ENCODE data around the gene THSD4.

THSD4 gene

DNA sequence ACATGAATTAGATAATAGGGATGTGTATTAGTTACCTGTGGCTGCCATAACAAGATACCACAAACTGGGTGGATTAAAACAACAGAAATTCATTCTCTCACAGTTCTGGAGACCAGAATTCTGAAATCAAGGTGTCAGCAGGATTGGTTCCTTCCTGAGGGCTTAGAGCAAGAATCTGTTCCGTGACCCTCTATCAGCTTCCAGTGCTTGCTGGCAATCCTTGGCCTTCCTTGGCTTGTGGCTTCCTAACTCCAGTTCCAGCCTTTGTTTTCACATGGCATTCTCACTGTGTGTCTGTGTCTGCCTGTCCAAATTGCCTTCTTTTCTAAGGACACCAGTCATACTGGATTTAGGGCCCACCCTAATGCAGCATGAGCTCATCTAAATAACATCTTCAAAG is 600.6 kb downstream of the THSD4 start:
- Histone ChIP-seq H3K4me2 (ENCODE audit: low read length) (no peak overlapping the region), H2AFZ (ENCODE audit: low read length) (no peak overlapping the region), H3K9ac (ENCODE audit: low read length) (no peak overlapping the region), H4K20me1 (ENCODE audit: insufficient read depth, low read length) (no peaks in the 10 kb centered on the region), H3K27me3 (ENCODE audit: insufficient read depth, low read length) (no peaks in the 10 kb centered on the region), H3K4me3 (ENCODE audit: low read depth, low read length, poor library complexity, severe bottlenecking) (no peak overlapping the region), H3K79me2 (ENCODE audit: insufficient read depth, low read length) (no peaks in the 10 kb centered on the region), H3K36me3 (ENCODE audit: insufficient read depth, low read length) (no peaks in the 10 kb centered on the region), H3K9me2 (ENCODE audit: low read depth, low read length) (no peaks in the 10 kb centered on the region), H3F3A (ENCODE audit: insufficient read depth, low read length) (no peaks in the 10 kb centered on the region), H3K27ac (ENCODE audit: low read depth, low read length, poor library complexity, severe bottlenecking) (no peak overlapping the region), H3K9me3 (ENCODE audit: low read length) (no peaks in the 10 kb centered on the region), H3K4me1 (ENCODE audit: insufficient read depth, low read length, severe bottlenecking) (no peaks in the 10 kb centered on the region)
- TF ChIP-seq EZH2 (IDR thresholded peaks at IDR 0.05; ENCODE audit: borderline replicate concordance, low read length) (no peak), CTCF (IDR thresholded peaks at IDR 0.05; ENCODE audit: low read length) (no peak)

DNA sequence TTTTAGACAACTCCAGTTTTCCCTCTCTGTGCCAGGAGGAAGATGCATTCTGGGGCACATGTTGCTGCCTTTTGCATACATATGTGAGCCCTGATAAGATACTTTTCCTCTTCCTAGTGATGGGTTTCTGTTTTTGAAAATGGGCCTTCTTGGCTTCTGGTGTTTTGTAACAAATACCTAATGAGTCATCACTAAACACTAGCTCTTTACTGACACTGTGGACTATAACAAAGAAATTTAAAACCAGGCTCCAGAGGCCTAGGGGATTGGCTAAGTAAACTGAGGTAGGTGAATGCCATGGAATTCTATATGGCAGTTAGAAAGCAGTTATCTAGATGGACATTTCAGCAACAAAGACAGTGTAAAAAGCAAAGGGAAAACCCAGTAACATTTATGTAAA is 601.7 kb downstream of the THSD4 start:
- no peak overlapping the region for H3K27ac ChIP-seq (ENCODE audit: low read depth, low read length, poor library complexity, severe bottlenecking)
- no peak overlapping the region for H3K4me2 ChIP-seq (ENCODE audit: low read length)
- H3K4me3 ChIP-seq (ENCODE audit: low read depth, low read length, poor library complexity, severe bottlenecking), result no peak overlapping the region
- H2AFZ ChIP-seq (ENCODE audit: low read length), result no peak overlapping the region
- TF ChIP-seq CTCF (IDR thresholded peaks at IDR 0.05; ENCODE audit: low read length) (no peak), EZH2 (IDR thresholded peaks at IDR 0.05; ENCODE audit: borderline replicate concordance, low read length) (no peak)
- H3K79me2 ChIP-seq (ENCODE audit: insufficient read depth, low read length), result no peaks in the 10 kb centered on the region
- no peaks in the 10 kb centered on the region for H3K27me3 ChIP-seq (ENCODE audit: insufficient read depth, low read length)
- no peaks in the 10 kb centered on the region for H3K4me1 ChIP-seq (ENCODE audit: insufficient read depth, low read length, severe bottlenecking)
- no peaks in the 10 kb centered on the region for H3F3A ChIP-seq (ENCODE audit: insufficient read depth, low read length)
- H3K9me3 ChIP-seq (ENCODE audit: low read length), result no peaks in the 10 kb centered on the region
- H4K20me1 ChIP-seq (ENCODE audit: insufficient read depth, low read length), result no peaks in the 10 kb centered on the region
- no peaks in the 10 kb centered on the region for H3K36me3 ChIP-seq (ENCODE audit: insufficient read depth, low read length)
- H3K9me2 ChIP-seq (ENCODE audit: low read depth, low read length), result no peaks in the 10 kb centered on the region
- H3K9ac ChIP-seq (ENCODE audit: low read length), result no peak overlapping the region

GRCh38 chr15:71718116-71718910 is 603.0 kb downstream of the THSD4 start:
- Histone ChIP-seq H3K4me1 (ENCODE audit: insufficient read depth, low read length, severe bottlenecking) (no peaks in the 10 kb centered on the region), H3K9me3 (ENCODE audit: low read length) (no peaks in the 10 kb centered on the region), H3K4me3 (ENCODE audit: low read depth, low read length, poor library complexity, severe bottlenecking) (no peak overlapping the region), H3K27ac (ENCODE audit: low read depth, low read length, poor library complexity, severe bottlenecking) (no peak overlapping the region), H3K9ac (ENCODE audit: low read length) (no peak overlapping the region), H3F3A (ENCODE audit: insufficient read depth, low read length) (no peaks in the 10 kb centered on the region), H3K4me2 (ENCODE audit: low read length) (no peak overlapping the region), H2AFZ (ENCODE audit: low read length) (no peak overlapping the region), H3K79me2 (ENCODE audit: insufficient read depth, low read length) (no peaks in the 10 kb centered on the region), H4K20me1 (ENCODE audit: insufficient read depth, low read length) (no peaks in the 10 kb centered on the region), H3K36me3 (ENCODE audit: insufficient read depth, low read length) (no peaks in the 10 kb centered on the region), H3K9me2 (ENCODE audit: low read depth, low read length) (no peaks in the 10 kb centered on the region), H3K27me3 (ENCODE audit: insufficient read depth, low read length) (no peaks in the 10 kb centered on the region)
- TF ChIP-seq CTCF (IDR thresholded peaks at IDR 0.05; ENCODE audit: low read length) (no peak), EZH2 (IDR thresholded peaks at IDR 0.05; ENCODE audit: borderline replicate concordance, low read length) (no peak)
